ENCODE data around the gene SSH3. TPM values are rescaled to one million over a fixed set of nuclear protein-coding genes. Genes with fewer than 3 reads are reported as not detected.

SSH3 gene
- total RNA-seq (2014; rRNA removed; shearing (Covaris generic)): 8.0 and 10.9 TPM in 2 replicates

- peak; percentile 71 for DNase-seq (ENCODE audit: low read depth)
These were observed at the start of gene SSH3 for GRCh38 chr11:67303132-67303834. Gene SSH3, plus strand, starts transcription at chr11:67303530. Its CDS starts 96 bp downstream, at chr11:67303626.

- DNase-seq (ENCODE audit: low read depth): no peak
These were observed 49.3 kb upstream of the SSH3 start for GRCh38 chr11:67253872-67254624.

- no peak for DNase-seq (ENCODE audit: low read depth)
These were observed 48.5 kb upstream of the SSH3 start for GRCh38 chr11:67254798-67255197.

GRCh38 chr11:67255353-67255752 lies 48.0 kb upstream of the SSH3 start:
- DNase-seq (ENCODE audit: low read depth): no peak

- no peak for DNase-seq (ENCODE audit: low read depth)
These were observed 47.5 kb upstream of the SSH3 start for GRCh38 chr11:67255864-67256263.

GRCh38 chr11:67256477-67257135 lies 46.7 kb upstream of the SSH3 start:
- DNase-seq (ENCODE audit: low read depth): no peak

GRCh38 chr11:67260406-67260805 lies 42.9 kb upstream of the SSH3 start:
- DNase-seq (ENCODE audit: low read depth): no peak

- DNase-seq (ENCODE audit: low read depth): peak; percentile 58
These were observed 42.3 kb upstream of the SSH3 start for GRCh38 chr11:67260885-67261639.

- no peak for DNase-seq (ENCODE audit: low read depth)
These were observed 41.7 kb upstream of the SSH3 start for GRCh38 chr11:67261640-67261945.

GRCh38 chr11:67261946-67262681 lies 41.2 kb upstream of the SSH3 start:
- no peak for DNase-seq (ENCODE audit: low read depth)

- peak; percentile 83 for DNase-seq (ENCODE audit: low read depth)
These were observed 40.3 kb upstream of the SSH3 start for GRCh38 chr11:67262731-67263675.

GRCh38 chr11:67264260-67264659 lies 39.1 kb upstream of the SSH3 start:
- no peak for DNase-seq (ENCODE audit: low read depth)

- no peak for DNase-seq (ENCODE audit: low read depth)
These were observed 38.3 kb upstream of the SSH3 start for GRCh38 chr11:67264877-67265632.

- DNase-seq (ENCODE audit: low read depth): peak; percentile 54
These were observed 37.5 kb upstream of the SSH3 start for GRCh38 chr11:67265633-67266448.

GRCh38 chr11:67266449-67267187 lies 36.7 kb upstream of the SSH3 start, which contains the start of gene GRK2:
Gene GRK2, plus strand, starts transcription at chr11:67266473. Its CDS starts 227 bp downstream, at chr11:67266700.
- DNase-seq (ENCODE audit: low read depth): peak; percentile 37

GRCh38 chr11:67267188-67268080 lies 35.9 kb upstream of the SSH3 start:
- DNase-seq (ENCODE audit: low read depth): no peak

Data from RPMI7951 (cell line).